DND-41 (cell line): ENCODE measurements around the gene AIFM1.

Experiments
- ATAC-seq: fragments of 200-7000 bp; cut with Tn5 transposase; 3 replicates; pipeline ENCODE4 v1.9.1; 2021; ENCODE audit warnings: low read depth; ENCODE audit not compliant: insufficient read depth
- DNase-seq: peaks from one replicate; pipeline ENCODE4 v3.0.0-alpha.2; 2020
- H2AFZ ChIP-seq: 2 replicates; pipeline ENCODE4 v1.6.0; 2012; ENCODE audit warnings: low read depth, low read length
- H3K27ac ChIP-seq: 2 replicates; pipeline ENCODE4 v1.5.1; 2012; ENCODE audit warnings: low read length, inconsistent platforms
- H3K27me3 ChIP-seq: fragments of 200-600 bp; sonication (generic); 2 replicates; pipeline ENCODE4 v1.6.0; 2012; ENCODE audit warnings: low read length, mild to moderate bottlenecking, inconsistent platforms; ENCODE audit not compliant: insufficient read depth, poor library complexity
- H3K36me3 ChIP-seq: 2 replicates; pipeline ENCODE4 v1.5.1; 2012; ENCODE audit warnings: low read length, inconsistent platforms; ENCODE audit not compliant: insufficient read depth
- H3K4me1 ChIP-seq: 2 replicates; pipeline ENCODE4 v1.5.1; 2012; ENCODE audit warnings: mild to moderate bottlenecking, low read length; ENCODE audit not compliant: insufficient read depth
- H3K4me2 ChIP-seq: 2 replicates; pipeline ENCODE4 v1.6.0; 2012; ENCODE audit warnings: mild to moderate bottlenecking, moderate library complexity, low read length, inconsistent platforms; ENCODE audit not compliant: insufficient read depth
- H3K4me3 ChIP-seq, 2 experiments: fragments of 200-600 bp in 1 of 2; shearing (Covaris generic) in 1 of 2; 2 replicates each; pipeline ENCODE4 v1.5.1; 2012 to 2016; ENCODE audit warnings: inconsistent platforms in 2 of 2, low read length in 2 of 2, mild to moderate bottlenecking in 2 of 2, low read depth in 1 of 2, moderate library complexity in 1 of 2
- H3K79me2 ChIP-seq: 2 replicates; pipeline ENCODE4 v1.6.0; 2012; ENCODE audit warnings: low read length, inconsistent platforms; ENCODE audit not compliant: insufficient read depth
- H3K9ac ChIP-seq: 2 replicates; pipeline ENCODE4 v1.6.0; 2012; ENCODE audit warnings: low read depth, mild to moderate bottlenecking, inconsistent platforms, low read length, moderate library complexity
- H3K9me3 ChIP-seq: 2 replicates; pipeline ENCODE4 v1.5.1; 2012; ENCODE audit warnings: low read length, moderate library complexity, mild to moderate bottlenecking, inconsistent platforms; ENCODE audit not compliant: insufficient read depth, severe bottlenecking
- H4K20me1 ChIP-seq: 2 replicates; pipeline ENCODE4 v1.6.0; 2012; ENCODE audit warnings: low read length; ENCODE audit not compliant: insufficient read depth
- EZH2 ChIP-seq: IDR thresholded peaks from 3 replicates; pipeline ENCODE4 v1.6.1; 2012; ENCODE audit warnings: borderline replicate concordance, low read depth, mild to moderate bottlenecking, moderate library complexity, low read length, inconsistent platforms; ENCODE audit not compliant: severe bottlenecking
- TF ChIP-seq, protein P1 (sequence below): IDR thresholded peaks from 2 replicates; pipeline ENCODE4 v1.5.1; 2012; ENCODE audit warnings: borderline replicate concordance, low read length, moderate library complexity, mild to moderate bottlenecking; ENCODE audit not compliant: poor library complexity, severe bottlenecking; ENCODE audit errors: extremely low read depth

AIFM1 gene

DNA sequence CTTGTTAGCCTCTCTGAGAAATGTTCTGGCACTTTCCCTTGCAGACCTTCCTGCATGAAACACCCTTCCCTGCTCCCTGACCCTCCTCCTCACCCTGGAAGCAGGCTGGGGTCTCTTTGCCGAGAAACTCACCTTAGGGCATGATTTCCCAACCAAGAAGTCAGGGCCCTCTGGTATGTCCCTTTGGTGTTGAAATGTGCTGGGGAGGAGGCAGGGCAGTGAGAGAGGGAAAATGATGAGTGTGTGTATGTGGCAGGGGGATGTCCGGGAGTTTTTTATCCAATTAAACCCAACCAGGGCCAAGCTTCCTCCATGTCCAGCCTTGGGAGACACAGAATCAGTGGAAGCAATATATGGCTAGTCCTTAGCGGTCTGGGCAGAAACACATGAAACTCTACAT, 60.4 kb downstream of the AIFM1 start:
- ATAC-seq, result no peak
- DNase-seq, result no peak
- Histone ChIP-seq H3K27me3 (no peaks in the 10 kb centered on the region), H3K4me1 (peaks cover 19% of the 10 kb centered on the region), H3K36me3 (no peaks in the 10 kb centered on the region), H3K4me3 (no peak overlapping the region), H3K4me2 (no peak overlapping the region), H3K9ac (no peak overlapping the region), H4K20me1 (no peaks in the 10 kb centered on the region), H3K79me2 (peaks cover 4% of the 10 kb centered on the region; the same call in 1 of the 2 replicates), H3K27ac (no peak overlapping the region), H2AFZ (no peak overlapping the region), H3K9me3 (no peaks in the 10 kb centered on the region)
- TF ChIP-seq EZH2, result no peak
- TF ChIP-seq, protein P1, sequence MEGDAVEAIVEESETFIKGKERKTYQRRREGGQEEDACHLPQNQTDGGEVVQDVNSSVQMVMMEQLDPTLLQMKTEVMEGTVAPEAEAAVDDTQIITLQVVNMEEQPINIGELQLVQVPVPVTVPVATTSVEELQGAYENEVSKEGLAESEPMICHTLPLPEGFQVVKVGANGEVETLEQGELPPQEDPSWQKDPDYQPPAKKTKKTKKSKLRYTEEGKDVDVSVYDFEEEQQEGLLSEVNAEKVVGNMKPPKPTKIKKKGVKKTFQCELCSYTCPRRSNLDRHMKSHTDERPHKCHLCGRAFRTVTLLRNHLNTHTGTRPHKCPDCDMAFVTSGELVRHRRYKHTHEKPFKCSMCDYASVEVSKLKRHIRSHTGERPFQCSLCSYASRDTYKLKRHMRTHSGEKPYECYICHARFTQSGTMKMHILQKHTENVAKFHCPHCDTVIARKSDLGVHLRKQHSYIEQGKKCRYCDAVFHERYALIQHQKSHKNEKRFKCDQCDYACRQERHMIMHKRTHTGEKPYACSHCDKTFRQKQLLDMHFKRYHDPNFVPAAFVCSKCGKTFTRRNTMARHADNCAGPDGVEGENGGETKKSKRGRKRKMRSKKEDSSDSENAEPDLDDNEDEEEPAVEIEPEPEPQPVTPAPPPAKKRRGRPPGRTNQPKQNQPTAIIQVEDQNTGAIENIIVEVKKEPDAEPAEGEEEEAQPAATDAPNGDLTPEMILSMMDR, result no peak

DNA sequence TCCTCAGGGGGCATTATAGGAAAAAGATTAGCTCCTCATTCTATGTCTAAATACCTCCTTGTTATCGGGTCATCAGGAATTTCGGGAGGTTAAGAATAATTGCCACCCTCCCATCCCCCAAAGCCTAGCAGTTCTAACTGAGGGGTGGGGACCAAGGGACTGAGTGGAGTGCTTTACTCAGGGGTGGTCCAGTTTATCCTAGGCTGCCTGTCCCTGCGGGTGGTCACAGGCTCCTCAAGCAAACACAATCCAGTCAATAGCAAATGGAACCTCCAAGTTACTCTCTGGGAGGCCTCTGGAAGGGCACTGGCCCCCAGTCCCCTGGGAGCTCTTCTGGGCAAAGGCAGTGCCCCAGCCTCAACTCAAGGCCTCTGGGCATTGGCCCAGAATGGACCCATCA, 62.0 kb downstream of the AIFM1 start:
- H2AFZ ChIP-seq, result no peak overlapping the region
- H4K20me1 ChIP-seq, result no peaks in the 10 kb centered on the region
- H3K27me3 ChIP-seq, result no peaks in the 10 kb centered on the region
- H3K4me1 ChIP-seq, result 0 out of 2 replicates have a peak, but pooled peaks cover 4% of the 10 kb centered on the region
- H3K79me2 ChIP-seq, result peaks cover 10% of the 10 kb centered on the region; the same call in 1 of the 2 replicates
- no peak for TF ChIP-seq EZH2
- no peak overlapping the region for H3K9ac ChIP-seq
- no peaks in the 10 kb centered on the region for H3K36me3 ChIP-seq
- no peak overlapping the region for H3K4me3 ChIP-seq
- H3K9me3 ChIP-seq, result no peaks in the 10 kb centered on the region
- ATAC-seq (no peak), DNase-seq (no peak)
- no peak overlapping the region for H3K4me2 ChIP-seq
- H3K27ac ChIP-seq, result no peak overlapping the region

DNA sequence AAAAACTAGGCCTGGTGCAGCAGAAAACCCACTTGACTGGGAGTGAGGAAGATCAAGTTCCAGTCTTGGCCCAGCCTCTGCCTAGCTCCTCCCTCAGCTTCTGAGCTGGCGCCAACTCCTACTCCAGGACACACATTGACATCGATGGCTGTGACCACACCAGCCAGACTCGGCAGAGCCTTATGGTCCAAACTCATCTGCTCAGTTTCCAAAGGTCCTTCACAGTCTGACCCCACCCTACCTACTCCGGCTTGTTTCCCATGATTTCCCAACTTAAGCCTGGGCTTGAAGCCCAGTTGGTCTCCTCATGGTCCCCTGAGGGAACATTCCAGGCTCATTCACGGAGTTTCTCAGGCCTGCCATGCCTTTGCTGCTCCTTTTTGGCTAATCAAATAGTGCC, 65.5 kb downstream of the AIFM1 start:
- Histone ChIP-seq H3K36me3 (no peaks in the 10 kb centered on the region), H3K79me2 (peaks cover 13% of the 10 kb centered on the region; the same call in 1 of the 2 replicates), H3K9me3 (no peaks in the 10 kb centered on the region), H3K27ac (no peak overlapping the region), H3K4me1 (peaks cover 8% of the 10 kb centered on the region), H3K9ac (no peak overlapping the region), H3K4me2 (no peak overlapping the region), H3K27me3 (no peaks in the 10 kb centered on the region), H4K20me1 (no peaks in the 10 kb centered on the region), H2AFZ (no peak overlapping the region), H3K4me3 (no peak overlapping the region)
- no peak for TF ChIP-seq EZH2
- TF ChIP-seq, protein P1, result no peak
- DNase-seq (no peak), ATAC-seq (no peak)

DNA sequence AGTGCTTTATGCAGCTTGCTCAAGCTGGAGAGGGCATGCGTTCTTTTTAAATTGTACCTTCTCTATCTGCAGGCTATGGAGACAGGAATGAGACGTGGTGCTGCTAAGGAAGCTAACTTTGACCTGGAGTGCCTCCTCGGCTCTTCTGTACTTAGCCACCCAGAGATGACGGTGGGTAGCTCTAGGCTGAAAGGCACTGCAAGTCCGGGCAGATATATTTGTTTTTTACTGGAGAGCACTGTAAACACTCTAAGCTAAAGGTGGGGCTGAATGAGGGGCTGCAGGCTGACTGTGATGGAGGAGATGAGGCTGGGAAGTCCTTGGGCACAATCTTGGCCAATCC, 67.5 kb downstream of the AIFM1 start:
- Histone ChIP-seq H3K27ac (no peak overlapping the region), H3K36me3 (no peaks in the 10 kb centered on the region), H3K9ac (no peak overlapping the region), H3K4me1 (peaks cover 8% of the 10 kb centered on the region), H3K9me3 (no peaks in the 10 kb centered on the region), H2AFZ (no peak overlapping the region), H3K79me2 (peaks cover 14% of the 10 kb centered on the region; the same call in 1 of the 2 replicates), H4K20me1 (no peaks in the 10 kb centered on the region), H3K4me3 (no peak overlapping the region), H3K4me2 (no peak overlapping the region), H3K27me3 (no peaks in the 10 kb centered on the region)
- DNase-seq, result no peak
- no peak for TF ChIP-seq EZH2
- TF ChIP-seq, protein P1, result no peak
- ATAC-seq, result 0 out of 3 replicates have a peak, but pooled peaks have one; percentile 2
